ENCODE results near the gene CRB1. TPM values are rescaled to one million over a fixed set of nuclear protein-coding genes. Genes with fewer than 3 reads are reported as not detected.

Gene CRB1
- polyA plus RNA-seq, 1 donor from 2014 or later = 2.3 TPM

- Histone ChIP-seq H3K36me3 (ENCODE audit: insufficient read depth, low read length) (no peaks in the 10 kb centered on the region), H3K79me2 (replicated peaks; ENCODE audit: insufficient read depth, low read length) (no peaks in the 10 kb centered on the region), H3K9me3 (ENCODE audit: low read length) (no peaks in the 10 kb centered on the region), H3K9ac (ENCODE audit: low read length) (no peak overlapping the region), H3K9me2 (ENCODE audit: insufficient read depth, low read length) (no peaks in the 10 kb centered on the region), H3K27me3 (ENCODE audit: insufficient read depth, low read depth, low read length) (no peaks in the 10 kb centered on the region), H2AFZ (ENCODE audit: low read depth, low read length) (no peak overlapping the region), H3K27ac (ENCODE audit: low read length) (no peak overlapping the region), H3F3A (ENCODE audit: insufficient read depth, low read length, poor library complexity, severe bottlenecking) (no peaks in the 10 kb centered on the region), H4K20me1 (ENCODE audit: insufficient read depth) (no peaks in the 10 kb centered on the region), H3K4me2 (ENCODE audit: low read length) (no peak overlapping the region), H3K4me3 (ENCODE audit: low read length) (no peak overlapping the region)
- TF ChIP-seq POLR2AphosphoS5 (IDR thresholded peaks at IDR 0.05) (no peak), SMC3 (conservative IDR thresholded peaks at IDR 0.05; ENCODE audit: poor library complexity) (no peak), RAD21 (conservative IDR thresholded peaks at IDR 0.05) (no peak), MXI1 (conservative IDR thresholded peaks at IDR 0.05; ENCODE audit: poor library complexity, severe bottlenecking) (no peak), EZH2 (IDR thresholded peaks at IDR 0.05; ENCODE audit: borderline replicate concordance, insufficient read depth, low read length, poor library complexity, severe bottlenecking) (no peak), TAF1 (IDR thresholded peaks at IDR 0.05; ENCODE audit: low read depth) (no peak), CTCF (IDR thresholded peaks at IDR 0.05; ENCODE audit: poor library complexity, severe bottlenecking) (no peak), REST (IDR thresholded peaks at IDR 0.05; ENCODE audit: borderline replicate concordance) (no peak), EP300 (conservative IDR thresholded peaks at IDR 0.05; ENCODE audit: poor library complexity, severe bottlenecking) (no peak)
Measured at GRCh38 chr1:197424380-197424779, 156.3 kb downstream of the CRB1 start.

- H3K9me3 ChIP-seq (ENCODE audit: low read length) = no peaks in the 10 kb centered on the region
- H2AFZ ChIP-seq (ENCODE audit: low read depth, low read length) = no peak overlapping the region
- H3K9ac ChIP-seq (ENCODE audit: low read length) = no peak overlapping the region
- H3K4me2 ChIP-seq (ENCODE audit: low read length) = no peak overlapping the region
- H3K4me3 ChIP-seq (ENCODE audit: low read length) = no peak overlapping the region
- H3F3A ChIP-seq (ENCODE audit: insufficient read depth, low read length, poor library complexity, severe bottlenecking) = no peaks in the 10 kb centered on the region
- H3K9me2 ChIP-seq (ENCODE audit: insufficient read depth, low read length) = no peaks in the 10 kb centered on the region
- H3K36me3 ChIP-seq (ENCODE audit: insufficient read depth, low read length) = no peaks in the 10 kb centered on the region
- no peak for TF ChIP-seq CTCF (IDR thresholded peaks at IDR 0.05; ENCODE audit: poor library complexity, severe bottlenecking)
- TF ChIP-seq EZH2 (IDR thresholded peaks at IDR 0.05; ENCODE audit: borderline replicate concordance, insufficient read depth, low read length, poor library complexity, severe bottlenecking) = no peak
- TF ChIP-seq POLR2AphosphoS5 (IDR thresholded peaks at IDR 0.05) = no peak
- TF ChIP-seq SMC3 (conservative IDR thresholded peaks at IDR 0.05; ENCODE audit: poor library complexity) = no peak
- TF ChIP-seq EP300 (conservative IDR thresholded peaks at IDR 0.05; ENCODE audit: poor library complexity, severe bottlenecking) = no peak
- TF ChIP-seq MXI1 (conservative IDR thresholded peaks at IDR 0.05; ENCODE audit: poor library complexity, severe bottlenecking) = no peak
- TF ChIP-seq RAD21 (conservative IDR thresholded peaks at IDR 0.05) = no peak
- no peak for TF ChIP-seq TAF1 (IDR thresholded peaks at IDR 0.05; ENCODE audit: low read depth)
- no peaks in the 10 kb centered on the region for H4K20me1 ChIP-seq (ENCODE audit: insufficient read depth)
- H3K27me3 ChIP-seq (ENCODE audit: insufficient read depth, low read depth, low read length) = no peaks in the 10 kb centered on the region
- no peaks in the 10 kb centered on the region for H3K79me2 ChIP-seq (replicated peaks; ENCODE audit: insufficient read depth, low read length)
- no peak overlapping the region for H3K27ac ChIP-seq (ENCODE audit: low read length)
Measured at GRCh38 chr1:197429372-197429771, 161.3 kb downstream of the CRB1 start.

Data from neural cell (in vitro differentiated cells).